Adrenal gland (tissue), 12 donors: ENCODE results near the gene MAN1C1. TPM values are rescaled to one million over a fixed set of nuclear protein-coding genes. Genes with fewer than 3 reads are reported as not detected.

Experiments used
- DNase-seq, 7 donors: peaks; one replicate each; pipeline ENCODE4 v3.0.0-alpha.2; 2019 to 2020
- H3K27ac ChIP-seq, 5 donors: fragments of 200-600 bp; sonication (generic) in 4 of 5; 1 replicate in 3 of 5; 2 replicates in 2 of 5; pipeline versions ENCODE4 v1.5.1 to v1.8.0; 2016 to 2020; ENCODE audit warnings: mild to moderate bottlenecking in 1 of 5
- H3K27me3 ChIP-seq: fragments of 200-600 bp; 2 replicates; pipeline ENCODE4 v1.8.0; 2021
- H3K36me3 ChIP-seq, 2 donors: fragments of 200-600 bp; replicated peaks in 1 of 2; 1 replicate in 1 of 2; 2 replicates in 1 of 2; pipeline versions ENCODE4 v1.5.1 to v1.8.0; 2018 to 2022
- H3K4me1 ChIP-seq, 2 donors: fragments of 200-600 bp; replicated peaks in 1 of 2; 1 replicate in 1 of 2; 2 replicates in 1 of 2; pipeline versions ENCODE4 v1.5.1 to v1.8.0; 2018 to 2021
- H3K4me3 ChIP-seq, 4 donors: fragments of 200-600 bp; sonication (generic) in 3 of 4; one replicate each; pipeline ENCODE4 v1.5.1; 2016 to 2018
- H3K9me3 ChIP-seq, 3 donors: fragments of 200-600 bp; sonication (generic) in 1 of 3; replicated peaks in 1 of 3; 1 replicate in 2 of 3; 2 replicates in 1 of 3; pipeline versions ENCODE4 v1.5.1 to v1.8.0; 2016 to 2021
- POLR2A ChIP-seq, 2 donors: fragments of 450-650 bp; IDR thresholded peaks; one replicate each; pipeline ENCODE4 v1.6.1; 2017; ENCODE audit warnings: antibody characterized with exemption in 2 of 2, mild to moderate bottlenecking in 2 of 2, moderate library complexity in 1 of 2
- WGBS, 4 donors: extraction: QIAGEN DNeasy Blood & Tissue Kit in 2 of 4; methylation state at CpG; one replicate each; pipeline versions ENCODE4 v1.1.5 to v1.1.7; 2013 to 2017; 5-methylcytosine and 5-hydroxymethylcytosine counted together
- intact Hi-C, 2 donors: fragments of 100-400 bp; cut with DNase I; formaldehyde crosslinking; loops; one replicate each; pipeline versions ENCODE4 v1.14.1 to v1.15.0; 2022 to 2023
- polyA plus RNA-seq, 3 donors: library from polyadenylated mRNA; stranded (reverse); fragments of 200-250 nt in 2 of 3; fragments of 350-450 nt in 1 of 3; fragmentation: Illumina TruSeq in 1 of 3; extraction: RNeasy Lipid Tissue Mini Kit (QIAGEN cat#74804) in 1 of 3; gene quantifications; one replicate each; pipeline ENCODE4 v1.2.3, GENCODE V29; 2013 to 2014
- total RNA-seq, 9 donors: library from RNA; depleted of rRNA in 4 of 9; stranded (reverse); fragments of >200 nt in 4 of 9; fragments of 120-200 nt in 1 of 9; fragmentation: NEBNext Ultra II Directional in 1 of 9; extraction: Animal tissue kit (Norgen Biotek cat#: 25700) in 1 of 9; gene quantifications; one replicate each; pipeline versions ENCODE4 v1.1.0 to v1.2.4, GENCODE V29; 2013 to 2023
- TF ChIP-seq, protein P1 (sequence below), 6 experiments: fragments of 450-650 bp in 4 of 6; fragments of 200-600 bp in 2 of 6; sonication (generic) in 1 of 6; IDR thresholded peaks; 1 replicate in 5 of 6; 2 replicates in 1 of 6; pipeline versions ENCODE4 v1.5.1 to v1.8.0; 2016 to 2021; ENCODE audit warnings: antibody characterized with exemption in 6 of 6, mild to moderate bottlenecking in 2 of 6, moderate library complexity in 1 of 6
- donor health status: healthy with polysubstance abuse.
- donor health status: Bipolar disorder and iron deficiency.
- donor health status: DM: yes; HTN: yes; CAD: no.
- donor health status: DM: no; HTN: no; CAD: no.
- donor health status: DM: no; HTN: no; CAD: no.
- donor health status: DM: yes; HTN: yes; CAD: no.

The MAN1C1 gene
- total and polyA plus RNA-seq, 12 donors, result 2.7 to 58.7 (median 27.7) TPM

DNA sequence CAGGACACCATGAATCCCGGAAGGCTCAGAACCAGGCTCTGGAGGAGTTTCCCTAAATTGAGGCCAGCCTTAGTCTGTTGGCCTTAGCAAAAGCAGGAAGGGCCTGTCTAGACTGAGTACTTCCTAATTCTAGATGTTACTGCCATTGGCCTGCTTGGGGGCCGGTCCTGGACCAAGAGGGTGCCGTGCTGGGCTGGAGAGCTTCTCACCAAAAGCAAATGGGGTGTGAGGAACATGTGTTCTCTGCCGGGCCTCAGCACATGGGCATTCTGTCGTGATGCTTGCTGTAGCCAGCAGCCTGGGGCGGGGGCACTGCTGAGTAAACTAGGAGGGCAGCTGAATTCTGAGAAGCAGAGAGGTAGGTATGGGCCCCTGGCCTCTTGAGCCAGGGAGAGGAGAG lies 35.7 kb upstream of the MAN1C1 start:
- no peaks in the 10 kb centered on the region for H3K9me3 ChIP-seq
- intact Hi-C loops, result no loop called here
- TF ChIP-seq, protein P1, sequence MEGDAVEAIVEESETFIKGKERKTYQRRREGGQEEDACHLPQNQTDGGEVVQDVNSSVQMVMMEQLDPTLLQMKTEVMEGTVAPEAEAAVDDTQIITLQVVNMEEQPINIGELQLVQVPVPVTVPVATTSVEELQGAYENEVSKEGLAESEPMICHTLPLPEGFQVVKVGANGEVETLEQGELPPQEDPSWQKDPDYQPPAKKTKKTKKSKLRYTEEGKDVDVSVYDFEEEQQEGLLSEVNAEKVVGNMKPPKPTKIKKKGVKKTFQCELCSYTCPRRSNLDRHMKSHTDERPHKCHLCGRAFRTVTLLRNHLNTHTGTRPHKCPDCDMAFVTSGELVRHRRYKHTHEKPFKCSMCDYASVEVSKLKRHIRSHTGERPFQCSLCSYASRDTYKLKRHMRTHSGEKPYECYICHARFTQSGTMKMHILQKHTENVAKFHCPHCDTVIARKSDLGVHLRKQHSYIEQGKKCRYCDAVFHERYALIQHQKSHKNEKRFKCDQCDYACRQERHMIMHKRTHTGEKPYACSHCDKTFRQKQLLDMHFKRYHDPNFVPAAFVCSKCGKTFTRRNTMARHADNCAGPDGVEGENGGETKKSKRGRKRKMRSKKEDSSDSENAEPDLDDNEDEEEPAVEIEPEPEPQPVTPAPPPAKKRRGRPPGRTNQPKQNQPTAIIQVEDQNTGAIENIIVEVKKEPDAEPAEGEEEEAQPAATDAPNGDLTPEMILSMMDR (IDR thresholded peaks at IDR 0.05), result no peak
- no peak for TF ChIP-seq POLR2A (IDR thresholded peaks at IDR 0.05)
- no peak overlapping the region for H3K27ac ChIP-seq
- H3K4me3 ChIP-seq, result no peak overlapping the region
- DNase-seq, result no peak
- no peaks in the 10 kb centered on the region for H3K27me3 ChIP-seq
- H3K4me1 ChIP-seq, result no peaks in the 10 kb centered on the region
- no peaks in the 10 kb centered on the region for H3K36me3 ChIP-seq
- WGBS, 4 donors, result 75 to 87% (median 81%) methylated on average over 4 to 6 of the region's 6 CpGs

GRCh38 chr1:25581764-25582163 lies 34.8 kb upstream of the MAN1C1 start:
- Histone ChIP-seq H3K27ac (no peak overlapping the region), H3K27me3 (no peaks in the 10 kb centered on the region), H3K4me1 (no peaks in the 10 kb centered on the region), H3K9me3 (no peaks in the 10 kb centered on the region), H3K4me3 (no peak overlapping the region), H3K36me3 (no peaks in the 10 kb centered on the region)
- DNase-seq, result no peak
- intact Hi-C loops, result no loop called here
- 56 to 83% (median 65%) methylated on average over 4 to 5 of the region's 5 CpGs for WGBS, 4 donors
- TF ChIP-seq POLR2A (IDR thresholded peaks at IDR 0.05), result no peak
- TF ChIP-seq, protein P1 (IDR thresholded peaks at IDR 0.05), result no peak

DNA sequence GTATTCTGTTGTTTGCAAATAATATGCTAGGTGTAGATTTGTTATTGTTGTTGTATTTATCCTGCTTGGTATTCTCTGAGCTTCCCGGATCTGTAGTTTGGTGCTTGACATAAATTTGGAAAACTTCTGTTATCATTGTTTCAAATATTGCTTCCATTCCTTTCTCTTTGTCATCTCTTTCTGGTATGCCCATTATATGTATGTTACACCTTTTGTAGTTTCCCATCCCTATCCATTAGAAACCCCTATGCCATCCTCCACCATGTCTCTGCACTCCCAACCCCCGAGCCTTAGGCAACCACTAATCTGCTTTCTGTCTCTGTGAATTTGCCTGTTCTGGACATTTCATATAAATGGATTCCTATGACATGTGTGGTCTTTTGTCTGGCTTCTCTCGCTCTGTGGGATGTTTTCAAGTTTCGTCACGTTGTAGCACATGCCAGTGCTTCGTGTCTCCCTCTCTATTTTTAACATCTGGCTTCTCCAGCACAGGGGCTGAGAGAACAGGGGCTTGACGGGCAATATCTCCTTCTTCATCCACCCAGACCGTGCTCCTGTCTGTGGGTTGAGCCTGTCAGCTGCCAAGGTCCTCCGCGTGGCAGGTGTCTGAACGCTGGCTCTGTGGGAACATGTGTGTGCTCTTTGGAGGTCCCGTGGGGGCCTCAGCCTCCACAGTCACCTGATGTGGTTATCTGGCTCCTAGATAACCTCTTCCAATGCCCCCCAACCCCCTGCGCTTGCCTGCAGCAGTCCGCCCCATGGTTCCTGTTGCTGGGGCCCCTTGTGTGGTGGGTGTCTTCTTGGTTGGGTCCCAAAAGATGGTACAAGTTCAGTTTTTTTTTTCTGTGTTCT lies 32.8 kb upstream of the MAN1C1 start:
- TF ChIP-seq, protein P1 (IDR thresholded peaks at IDR 0.05), result no peak
- TF ChIP-seq POLR2A (IDR thresholded peaks at IDR 0.05), result no peak
- DNase-seq, result no peak
- H3K27ac ChIP-seq, result no peak overlapping the region
- intact Hi-C loops, result no loop called here
- H3K4me3 ChIP-seq, result no peak overlapping the region
- H3K4me1 ChIP-seq, result no peaks in the 10 kb centered on the region
- H3K36me3 ChIP-seq, result no peaks in the 10 kb centered on the region
- 90 to 94% (median 91%) methylated on average over 14 of the region's 14 CpGs for WGBS, 4 donors
- no peaks in the 10 kb centered on the region for H3K9me3 ChIP-seq
- no peaks in the 10 kb centered on the region for H3K27me3 ChIP-seq

GRCh38 chr1:25586181-25586588 lies 30.4 kb upstream of the MAN1C1 start:
- TF ChIP-seq, protein P1 (IDR thresholded peaks at IDR 0.05), result no peak
- no peak for TF ChIP-seq POLR2A (IDR thresholded peaks at IDR 0.05)
- 92 to 95% (median 92%) methylated on average over 10 to 16 of the region's 16 CpGs for WGBS, 4 donors

More at GRCh38 chr1:25586181-25586588, 30.4 kb upstream of the MAN1C1 start:
- no peak overlapping the region for H3K27ac ChIP-seq
- H3K36me3 ChIP-seq, result no peaks in the 10 kb centered on the region
- no peaks in the 10 kb centered on the region for H3K9me3 ChIP-seq
- H3K4me1 ChIP-seq, result no peaks in the 10 kb centered on the region
- H3K27me3 ChIP-seq, result no peaks in the 10 kb centered on the region
- no peak for DNase-seq
- H3K4me3 ChIP-seq, result no peak overlapping the region
- intact Hi-C loops, result no loop called here
